HG03196 (cell line): ENCODE data around the gene SORD.

Experiments used
- ATAC-seq: cut with Tn5 transposase; IDR thresholded peaks from one replicate; pipeline ENCODE4 v1.9.1; 2021; ENCODE audit not compliant: unreplicated experiment

The SORD gene

GRCh38 chr15:45114751-45115085 is 91.7 kb downstream of the SORD start:
- ATAC-seq, result no peak

DNA sequence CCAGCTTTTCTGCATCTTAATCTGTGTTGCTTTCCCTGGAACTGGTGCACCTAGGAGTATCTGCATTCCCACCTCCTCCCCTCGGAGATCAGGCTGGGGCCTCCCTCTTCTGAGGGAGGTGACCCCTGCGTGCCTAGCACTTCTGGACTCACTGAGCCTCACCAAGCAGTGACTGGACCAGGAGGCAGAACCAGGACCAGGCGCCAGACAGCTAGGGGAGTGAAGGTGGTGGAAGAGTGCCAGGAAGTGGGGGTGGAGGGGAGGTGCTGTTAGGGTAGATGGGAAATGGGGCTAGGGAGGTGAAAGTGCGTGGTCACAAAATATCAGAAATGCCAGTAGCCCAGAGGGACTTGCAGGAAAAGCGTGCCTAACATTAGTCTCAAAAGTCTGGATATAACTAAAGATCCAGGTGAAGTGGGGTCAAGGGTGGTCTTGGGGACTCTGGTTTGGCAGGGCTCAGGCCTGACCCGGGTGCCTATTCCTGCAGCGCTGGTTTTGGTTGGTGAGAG is 92.4 kb downstream of the SORD start:
- ATAC-seq, result no peak

- no peak for ATAC-seq
Observed at GRCh38 chr15:45116006-45116481, 93.0 kb downstream of the SORD start.

DNA sequence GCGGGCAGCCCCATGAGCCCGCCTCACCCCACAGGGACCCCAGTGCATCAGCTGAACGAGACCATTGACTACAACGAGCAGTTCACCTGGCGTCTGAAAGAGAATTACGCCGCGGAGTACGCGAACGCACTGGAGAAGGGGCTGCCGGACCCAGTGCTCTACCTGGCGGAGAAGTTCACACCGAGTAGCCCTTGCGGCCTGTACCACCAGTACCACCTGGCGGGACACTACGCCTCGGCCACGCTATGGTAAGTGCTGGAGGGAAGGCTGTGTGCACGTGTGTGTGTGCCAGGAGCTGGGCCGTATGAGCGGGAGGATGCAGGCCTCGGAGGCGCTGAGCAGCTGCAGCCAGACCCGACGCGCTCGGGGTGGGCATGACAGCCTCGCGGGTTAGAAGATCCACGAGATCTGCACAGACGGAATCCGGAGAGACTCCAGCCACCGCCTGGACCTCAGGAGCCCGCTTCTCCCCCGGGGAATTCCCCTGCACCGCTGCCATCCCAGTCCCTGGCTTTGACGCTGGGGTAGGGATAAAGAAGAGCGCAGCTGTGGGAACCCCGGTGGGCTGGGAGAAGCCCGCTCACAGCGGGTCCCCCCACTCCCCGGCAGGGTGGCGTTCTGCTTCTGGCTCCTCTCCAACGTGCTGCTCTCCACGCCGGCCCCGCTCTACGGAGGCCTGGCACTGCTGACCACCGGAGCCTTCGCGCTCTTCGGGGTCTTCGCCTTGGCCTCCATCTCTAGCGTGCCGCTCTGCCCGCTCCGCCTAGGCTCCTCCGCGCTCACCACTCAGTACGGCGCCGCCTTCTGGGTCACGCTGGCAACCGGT is 93.7 kb downstream of the SORD start:
- no peak for ATAC-seq

DNA sequence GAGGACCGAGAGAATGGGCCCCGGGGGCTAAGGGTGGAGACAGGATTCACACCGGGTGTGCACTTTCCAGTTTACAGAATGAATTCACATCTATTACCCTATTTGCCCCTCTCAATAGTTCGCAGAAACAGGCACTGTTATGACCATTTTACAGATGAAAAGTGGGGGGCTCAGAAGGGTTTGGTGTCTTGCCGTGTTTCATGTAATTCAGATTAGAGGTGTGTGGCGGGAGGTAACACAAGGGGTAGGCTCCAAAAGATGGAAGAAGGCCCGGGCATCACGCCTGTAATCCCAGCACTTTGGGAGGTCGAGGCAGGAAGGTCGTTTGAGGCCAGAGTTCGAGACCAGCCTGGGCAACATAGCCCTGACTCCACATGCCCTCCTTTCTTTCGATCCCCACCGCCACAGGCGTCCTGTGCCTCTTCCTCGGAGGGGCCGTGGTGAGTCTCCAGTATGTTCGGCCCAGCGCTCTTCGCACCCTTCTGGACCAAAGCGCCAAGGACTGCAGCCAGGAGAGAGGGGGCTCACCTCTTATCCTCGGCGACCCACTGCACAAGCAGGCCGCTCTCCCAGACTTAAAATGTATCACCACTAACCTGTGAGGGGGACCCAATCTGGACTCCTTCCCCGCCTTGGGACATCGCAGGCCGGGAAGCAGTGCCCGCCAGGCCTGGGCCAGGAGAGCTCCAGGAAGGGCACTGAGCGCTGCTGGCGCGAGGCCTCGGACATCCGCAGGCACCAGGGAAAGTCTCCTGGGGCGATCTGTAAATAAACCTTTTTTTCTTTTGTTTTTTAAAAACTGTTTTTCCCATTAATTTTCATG is 94.5 kb downstream of the SORD start:
- no peak for ATAC-seq

DNA sequence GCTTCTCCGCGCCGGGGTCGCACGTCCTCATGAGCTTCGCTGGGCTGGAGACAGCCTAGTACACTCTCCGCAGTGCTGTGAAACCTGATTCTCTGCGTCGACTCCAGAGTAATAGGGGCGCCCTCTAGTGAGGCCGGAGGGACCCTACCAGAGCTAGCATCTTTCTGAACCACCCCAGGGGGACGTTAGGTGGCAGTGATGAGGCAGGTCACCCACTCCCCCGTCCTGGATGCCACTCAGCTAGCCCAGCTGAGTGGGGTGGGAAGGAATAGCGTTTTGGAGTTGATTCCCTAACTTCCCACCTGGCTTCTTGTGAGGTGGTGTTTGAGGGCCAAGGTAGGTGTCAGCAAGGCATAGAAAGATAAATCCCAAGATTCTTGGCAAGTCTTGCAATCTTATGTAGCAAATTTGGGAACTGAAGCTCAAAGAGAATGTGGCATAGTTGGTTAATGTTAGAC is 95.2 kb downstream of the SORD start:
- peak; percentile 91 for ATAC-seq

- ATAC-seq, result no peak
Observed at GRCh38 chr15:45118996-45119395, 96.0 kb downstream of the SORD start.

DNA sequence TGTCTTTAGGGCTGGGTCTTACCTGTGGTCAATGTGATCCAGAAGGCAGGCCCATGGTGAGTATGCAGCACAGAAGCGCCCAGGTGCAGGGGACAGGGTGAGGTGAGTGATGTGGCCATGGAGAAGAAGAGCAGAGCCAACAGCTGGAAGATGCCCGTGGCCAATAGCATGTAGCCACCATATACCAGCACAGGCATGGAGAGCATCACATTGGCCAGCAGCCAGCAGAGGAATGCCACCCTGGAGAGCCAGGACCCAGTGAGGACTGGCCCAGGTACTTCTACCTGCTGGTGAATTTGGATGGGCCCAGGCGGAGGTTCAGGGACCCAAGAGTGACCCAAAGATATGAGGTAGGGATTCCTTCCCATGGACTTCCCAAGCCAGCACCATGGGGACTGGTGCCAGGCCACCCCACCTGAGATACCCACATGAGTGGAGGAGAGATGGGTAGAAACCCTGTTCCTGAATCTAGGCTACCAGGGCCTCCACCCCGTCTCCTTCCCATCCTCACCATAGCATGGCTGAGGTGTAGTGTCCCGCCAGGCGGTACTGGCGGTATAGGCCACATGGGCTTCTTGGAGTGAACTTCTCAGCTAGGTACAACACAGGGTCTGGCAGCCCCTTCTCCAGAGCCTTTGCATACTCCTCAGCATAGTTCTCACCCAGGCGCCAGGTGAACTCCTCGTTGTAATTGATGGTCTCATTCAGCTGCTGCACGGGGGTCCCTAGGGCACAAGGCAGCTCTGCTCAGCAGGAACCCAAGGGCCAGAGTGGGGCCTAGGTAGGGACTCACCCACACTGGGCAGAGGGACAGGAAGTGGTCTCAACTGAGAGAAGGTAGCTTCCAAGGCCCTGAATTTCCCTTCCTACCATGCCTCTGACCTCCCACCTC is 97.3 kb downstream of the SORD start:
- no peak for ATAC-seq

DNA sequence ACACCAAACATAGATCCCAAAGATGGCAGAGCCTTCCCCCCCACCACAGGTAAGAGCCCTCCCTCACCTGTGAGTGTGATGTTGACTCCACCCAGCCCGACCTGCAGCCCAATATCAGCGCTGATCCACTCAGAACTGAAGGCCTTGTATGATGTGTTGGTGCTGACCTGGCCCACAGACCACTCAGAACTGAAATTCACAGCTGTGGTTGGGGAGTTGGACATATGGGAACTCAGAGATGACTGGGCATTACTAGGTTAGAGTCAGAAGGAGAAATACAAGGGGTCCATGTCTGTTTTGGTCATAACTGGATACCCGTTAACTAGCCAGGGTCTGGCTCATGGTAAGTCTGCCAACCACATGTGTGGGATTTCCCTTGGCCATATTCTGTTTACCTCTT is 98.0 kb downstream of the SORD start:
- ATAC-seq, result no peak

DNA sequence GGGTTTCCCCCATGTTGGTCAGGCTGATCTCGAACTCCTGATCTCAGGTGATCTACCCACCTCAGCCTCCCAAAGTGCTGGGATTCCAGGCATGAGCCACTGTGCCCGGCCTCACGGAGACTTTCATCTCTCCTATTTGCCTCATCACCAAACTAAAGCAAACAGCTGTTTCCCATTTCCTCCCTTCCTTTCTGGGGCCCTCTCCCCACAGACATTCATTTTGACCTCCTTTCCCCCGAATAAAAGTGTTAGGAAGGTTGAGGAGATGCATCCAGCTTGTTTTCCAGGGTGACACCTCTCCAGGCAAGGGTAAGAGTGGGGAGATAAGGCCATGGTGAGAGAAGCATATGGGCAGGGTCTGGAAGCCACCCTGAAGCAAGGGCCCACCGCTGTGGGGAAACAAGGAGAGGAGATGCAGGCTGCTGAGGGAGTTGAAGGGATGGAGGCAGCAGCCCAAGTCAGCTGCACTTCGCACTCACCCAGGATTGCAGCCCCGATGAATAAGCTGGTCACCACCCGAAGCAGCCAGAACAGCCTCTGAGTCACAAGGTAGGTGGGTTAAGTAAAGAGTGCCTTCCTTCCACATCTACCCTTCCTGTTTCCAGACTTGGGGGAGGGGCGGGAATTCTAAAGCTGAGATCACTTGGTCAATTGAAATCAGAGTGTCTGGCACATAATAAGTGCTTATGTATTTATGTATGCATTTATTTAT is 98.9 kb downstream of the SORD start:
- no peak for ATAC-seq

DNA sequence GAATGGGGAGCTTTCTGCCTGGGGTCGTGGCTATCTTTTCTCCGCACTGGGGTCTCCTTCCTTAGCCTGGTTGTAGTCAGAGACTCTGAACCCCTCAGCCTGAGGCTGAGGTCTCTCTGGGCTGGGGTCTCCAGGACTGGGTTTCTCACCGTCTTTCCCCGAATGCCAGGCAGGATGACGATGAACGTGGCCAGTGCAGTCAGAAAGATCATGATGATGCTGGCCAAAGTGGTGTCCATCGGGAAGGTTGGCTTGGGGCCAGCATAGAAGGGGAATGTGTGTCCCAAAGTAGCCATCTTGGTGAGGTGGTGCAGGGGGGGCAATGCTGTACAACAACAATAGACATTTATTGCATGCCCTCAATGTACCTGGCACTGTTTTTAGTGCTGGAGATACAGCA is 99.7 kb downstream of the SORD start:
- ATAC-seq, result no peak

- ATAC-seq, result no peak
Observed at GRCh38 chr15:45123397-45123796, 100.4 kb downstream of the SORD start.

DNA sequence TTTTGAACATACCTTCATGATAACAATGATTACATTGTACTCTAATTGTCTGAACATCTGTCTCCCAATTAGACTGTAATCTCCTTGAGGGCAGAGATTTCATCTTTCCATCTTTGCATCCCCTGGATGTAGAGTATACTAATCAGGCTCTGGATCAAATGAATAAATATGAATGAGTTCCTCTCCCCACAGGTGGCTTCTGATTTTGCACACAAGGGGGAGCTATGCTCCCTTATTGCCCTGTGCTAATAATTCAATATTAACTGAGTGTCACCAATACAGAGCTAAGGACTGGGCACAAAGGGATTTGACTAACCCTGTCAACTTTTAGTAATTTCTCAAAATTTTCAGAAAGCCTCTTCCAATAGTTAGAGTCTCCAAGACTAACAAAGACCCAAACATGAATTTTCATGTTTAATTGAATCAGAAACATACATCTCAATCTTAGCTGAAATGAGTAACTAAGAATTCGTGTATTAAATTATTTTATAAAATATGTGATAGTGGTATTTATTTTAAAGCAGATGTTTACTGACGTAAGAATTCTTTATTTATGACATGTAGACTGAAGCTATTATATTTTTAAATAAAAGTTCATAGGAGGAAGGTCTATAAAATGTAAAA is 103.7 kb downstream of the SORD start:
- no peak for ATAC-seq
